Measurements from ENCODE around the gene SCN9A.
"Not testable (repeated sequence)": the region's sequence is repeated elsewhere in the genome, so short reads cannot be mapped to it uniquely, and the experiment has no call there.

The SCN9A gene

DNA sequence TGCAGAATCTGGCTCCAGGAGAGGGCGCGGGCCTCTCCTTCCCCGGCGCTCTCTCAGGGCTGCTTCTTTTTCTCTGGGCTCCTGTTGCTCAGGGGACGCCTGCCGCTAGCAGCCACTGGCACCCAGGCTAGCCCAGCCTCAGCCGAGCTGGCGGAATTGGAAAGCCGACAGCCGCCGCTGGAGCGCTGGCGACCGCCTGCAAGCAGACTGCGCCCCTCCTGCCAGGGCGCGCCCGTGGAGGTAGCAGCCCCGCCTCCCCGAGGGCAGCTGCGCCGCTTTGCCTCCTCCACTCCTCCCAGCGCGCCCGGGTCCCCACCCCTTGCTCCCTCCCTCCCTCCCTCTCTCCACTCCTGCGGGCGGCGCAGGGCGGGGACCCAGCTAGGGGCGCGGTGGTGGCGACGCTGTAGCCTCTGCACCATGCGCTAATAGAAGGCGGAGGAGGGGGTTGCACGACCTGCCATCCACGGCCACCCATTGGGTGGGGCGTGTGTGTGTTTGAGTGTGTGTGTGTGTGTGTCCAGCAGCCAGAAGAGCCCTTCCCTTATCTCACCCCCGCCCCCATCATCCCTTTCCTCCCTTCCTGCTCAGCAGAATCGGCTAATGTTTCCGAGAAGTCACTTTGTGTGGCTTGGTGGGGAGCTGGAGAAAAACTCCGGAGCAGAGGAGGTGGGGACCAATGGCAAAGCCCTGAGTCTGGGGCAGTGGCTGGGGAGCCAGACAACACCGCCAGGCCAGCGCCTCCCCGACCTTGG, at the start of gene SCN9A:
SCN9A (minus strand) TSS at position 209 of the 752 bp plus-strand sequence. CDS start 64,188 bp downstream, outside the sequence.
- DNase-seq = peak; percentile 25

DNA sequence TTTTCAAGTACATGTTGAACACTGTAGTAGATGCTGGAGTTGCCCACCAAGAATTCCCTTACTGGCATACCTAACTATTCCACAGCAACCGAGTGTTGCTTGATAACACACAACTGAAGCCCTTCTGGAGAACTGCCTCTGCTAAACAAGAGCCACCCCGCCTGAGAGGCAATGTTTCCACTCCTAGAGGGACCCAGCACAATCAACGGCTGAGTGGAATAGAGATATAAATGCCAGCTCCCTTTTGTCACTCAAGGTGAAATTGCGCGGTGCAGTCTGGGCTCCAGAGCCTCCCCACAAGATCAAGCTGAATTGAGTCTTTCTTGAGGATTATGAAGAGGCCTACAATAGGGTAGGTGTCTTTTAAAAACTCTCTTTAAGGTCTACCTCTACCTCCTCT, 49.1 kb upstream of the SCN9A start:
- no peak for DNase-seq

DNA sequence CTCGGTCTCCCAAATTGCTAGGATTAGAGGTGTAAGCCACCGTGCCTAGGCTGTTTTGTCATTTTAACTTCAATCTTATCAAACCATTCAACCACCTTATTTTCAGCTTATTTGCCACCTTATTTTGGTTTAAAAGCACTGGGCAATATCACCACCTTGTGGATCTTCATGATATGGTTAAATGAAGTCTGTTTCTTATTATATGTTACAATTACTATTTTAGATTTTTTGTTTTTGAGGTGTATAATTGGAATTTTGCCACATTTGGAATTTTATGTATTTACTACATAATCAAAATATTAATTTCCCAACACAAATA, 43.8 kb upstream of the SCN9A start:
- DNase-seq = no peak

DNA sequence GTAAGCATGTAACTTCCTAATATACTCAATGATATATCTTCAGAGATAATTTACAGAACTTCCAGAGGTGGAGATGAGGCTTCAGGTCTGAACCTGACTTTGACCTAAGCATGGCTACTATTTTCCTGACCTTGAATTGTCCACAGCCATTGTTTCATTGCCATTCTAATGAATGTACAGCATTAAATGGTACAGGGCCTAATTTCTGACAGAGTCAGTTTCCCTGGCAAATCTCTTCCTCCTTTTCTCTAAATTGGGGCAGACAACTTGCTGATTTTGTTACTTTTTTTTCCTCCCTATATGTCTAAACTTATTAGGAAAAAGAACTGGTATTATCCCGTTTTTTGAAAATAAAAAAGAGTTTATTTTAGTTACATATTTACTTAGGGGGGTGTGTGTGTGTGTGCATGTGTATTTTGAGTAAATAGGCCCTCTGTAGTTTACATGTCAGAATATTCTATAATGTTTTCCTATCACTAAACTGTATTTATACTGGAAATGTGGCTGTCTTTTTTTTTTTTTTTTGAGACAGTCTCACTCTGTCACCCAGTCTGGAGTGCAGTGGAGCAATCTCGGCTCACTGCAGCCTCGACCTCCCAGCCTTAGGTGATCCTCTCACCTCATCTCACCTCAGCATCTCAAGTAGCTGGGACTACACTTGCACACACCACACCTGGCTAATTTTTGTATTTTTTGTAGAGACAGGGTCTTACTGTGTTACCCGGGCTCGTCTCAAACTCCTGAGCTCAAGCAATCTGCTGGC, 43.3 kb upstream of the SCN9A start:
- DNase-seq = no peak

DNA sequence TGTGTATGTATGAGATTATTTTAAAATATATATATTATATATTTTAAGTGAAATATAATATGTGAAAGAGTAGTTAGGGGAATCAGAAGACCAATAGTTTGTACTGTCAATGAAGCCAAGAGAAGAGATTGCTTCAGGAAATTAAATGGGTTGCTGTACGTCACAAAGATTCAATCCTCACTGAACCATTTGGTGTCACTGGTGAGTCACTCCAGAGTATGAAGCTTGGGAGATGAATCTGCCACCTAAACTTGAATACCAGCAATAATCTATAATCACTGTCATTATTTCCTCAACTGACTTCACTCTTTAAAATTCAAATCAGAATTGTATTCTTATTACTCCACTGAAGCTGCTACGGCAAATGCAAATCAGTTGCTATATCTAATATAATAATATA, 41.9 kb upstream of the SCN9A start:
- no peak for DNase-seq

DNA sequence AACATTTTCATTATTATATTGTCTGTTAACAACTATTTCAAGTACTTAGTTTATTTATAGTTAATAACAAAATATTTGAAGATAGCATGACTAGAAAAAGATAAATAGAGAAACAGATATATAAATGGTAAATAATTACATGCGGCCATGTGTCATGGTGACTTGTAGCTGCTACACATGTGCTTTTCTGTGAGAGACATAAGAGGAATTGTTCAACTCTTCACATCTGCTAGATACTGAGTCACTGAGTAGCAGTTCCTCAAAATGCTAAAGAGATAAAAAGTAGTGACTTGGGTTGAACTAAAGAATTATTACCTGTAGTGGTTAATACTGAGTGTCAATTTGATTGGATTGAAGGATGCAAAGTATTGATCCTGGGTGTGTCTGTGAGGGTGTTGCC, 37.5 kb upstream of the SCN9A start:
- DNase-seq = no peak

DNA sequence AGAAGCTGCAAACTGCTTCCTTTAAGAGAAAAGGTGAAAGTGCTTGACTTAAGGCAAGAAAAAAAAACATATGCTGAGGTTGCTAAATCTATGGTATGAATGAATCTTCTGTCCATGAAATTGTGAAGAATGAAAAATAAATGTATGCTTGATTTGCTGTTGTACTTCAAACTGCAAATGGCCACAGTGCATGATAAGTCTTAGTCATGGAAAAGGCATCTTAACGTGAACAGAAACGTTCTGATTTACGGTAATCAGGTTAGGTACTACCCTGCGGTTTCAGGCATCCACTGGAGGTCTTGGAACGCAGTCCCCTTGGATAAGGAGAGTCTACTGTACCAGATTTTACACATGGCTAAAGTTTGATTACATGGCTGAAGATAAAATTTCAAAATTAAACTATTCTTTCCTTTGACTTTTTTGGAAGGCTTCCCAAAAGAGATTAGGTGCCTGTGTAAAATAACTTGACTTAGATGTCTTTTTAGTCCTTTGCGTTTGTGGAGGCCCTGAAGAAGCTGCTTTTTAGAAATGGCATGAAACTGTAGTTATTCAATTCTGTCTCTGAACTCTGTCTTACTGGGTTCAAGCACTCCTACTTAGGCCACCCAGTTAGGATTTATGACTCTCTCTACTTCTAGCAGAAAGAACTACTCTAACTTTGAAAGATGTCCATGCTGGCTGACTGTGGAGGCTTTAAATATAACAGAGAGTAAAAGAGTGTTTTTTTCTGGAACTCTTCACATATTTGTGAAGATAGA, 35.9 kb upstream of the SCN9A start:
- DNase-seq = no peak

DNA sequence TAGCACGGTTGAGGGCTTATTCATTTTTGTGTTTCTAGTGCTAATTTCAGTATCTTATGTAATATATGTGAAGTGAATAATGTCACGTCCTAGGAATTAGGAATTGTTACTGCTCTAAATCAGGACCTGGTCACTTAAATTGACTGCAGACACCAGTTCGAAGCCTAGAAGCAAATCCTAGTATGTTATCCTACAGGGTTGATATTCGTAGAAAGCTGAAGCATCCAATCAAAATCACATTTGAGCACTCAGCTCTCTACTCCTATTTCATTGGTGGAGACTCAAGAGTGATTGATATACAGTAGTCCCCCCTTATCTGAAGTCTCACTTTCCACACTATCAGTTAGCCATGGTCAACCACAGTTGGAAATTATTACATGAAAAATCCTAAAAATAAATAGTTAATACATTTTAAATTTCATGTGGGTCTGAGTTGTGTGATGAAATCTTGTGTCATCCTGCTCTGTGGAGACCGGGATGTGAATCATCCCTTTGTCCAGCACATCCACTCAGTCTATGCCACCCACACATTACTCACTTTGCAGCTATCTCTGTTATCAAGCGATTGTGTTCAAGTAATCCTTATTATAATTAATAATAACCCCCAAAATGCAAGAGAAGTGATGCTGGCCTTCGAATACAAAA, 35.2 kb upstream of the SCN9A start:
- DNase-seq = no peak

DNA sequence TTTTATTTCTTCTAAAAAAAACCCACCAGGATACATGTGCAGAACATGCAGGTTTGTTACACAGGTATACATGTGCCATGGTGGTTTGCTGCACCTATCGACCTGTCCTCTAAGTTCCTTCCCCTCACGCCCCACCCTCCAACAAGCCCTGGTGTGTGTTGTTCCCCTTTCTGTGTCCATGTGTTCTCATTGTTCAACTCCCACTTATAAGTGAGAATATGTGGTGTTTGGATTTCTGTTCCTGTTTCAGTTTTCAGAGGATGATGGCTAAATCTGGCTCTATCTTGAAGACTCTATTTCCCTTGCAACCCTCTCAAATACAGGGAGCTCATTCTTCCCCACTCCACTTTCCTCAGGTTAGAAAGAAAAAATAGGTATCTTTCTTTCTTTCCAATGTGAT, 32.0 kb upstream of the SCN9A start:
- DNase-seq = not testable (repeated sequence)

DNA sequence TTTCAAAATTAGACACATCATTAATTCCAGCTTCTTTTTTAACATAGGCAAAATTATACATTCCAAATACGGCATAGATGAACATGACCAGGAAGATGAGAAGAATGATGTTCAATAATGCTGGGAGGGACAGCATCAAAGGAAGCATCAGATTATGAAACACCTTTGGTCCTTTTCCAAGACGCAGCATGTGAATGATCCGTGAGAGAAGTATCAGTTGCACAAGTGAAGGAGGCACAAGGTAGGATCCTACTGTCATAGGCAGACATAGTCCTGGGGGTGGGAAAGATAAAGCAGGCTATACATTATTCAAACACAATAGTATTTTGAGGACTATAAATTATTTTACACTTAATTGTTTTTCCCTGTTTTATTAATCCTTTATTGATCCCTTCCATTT, 30.6 kb upstream of the SCN9A start:
- DNase-seq = no peak

DNA sequence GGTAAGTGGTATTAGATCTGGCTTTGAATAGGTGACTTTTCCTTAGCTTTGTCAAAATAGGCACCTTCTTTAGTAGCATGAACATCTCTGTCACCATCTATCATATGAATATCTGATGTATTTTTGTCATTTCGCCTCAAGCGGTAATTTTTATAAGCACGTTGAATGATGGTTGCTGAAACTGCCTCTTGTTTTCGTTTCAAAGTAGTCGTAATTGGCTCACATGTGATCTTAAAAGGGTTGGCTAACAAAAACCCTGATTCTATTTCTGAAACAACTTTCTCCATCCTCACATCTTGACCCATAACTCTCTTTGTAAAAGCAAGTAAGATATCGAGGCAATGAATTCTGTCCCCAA, 29.8 kb upstream of the SCN9A start:
- no peak for DNase-seq

DNA sequence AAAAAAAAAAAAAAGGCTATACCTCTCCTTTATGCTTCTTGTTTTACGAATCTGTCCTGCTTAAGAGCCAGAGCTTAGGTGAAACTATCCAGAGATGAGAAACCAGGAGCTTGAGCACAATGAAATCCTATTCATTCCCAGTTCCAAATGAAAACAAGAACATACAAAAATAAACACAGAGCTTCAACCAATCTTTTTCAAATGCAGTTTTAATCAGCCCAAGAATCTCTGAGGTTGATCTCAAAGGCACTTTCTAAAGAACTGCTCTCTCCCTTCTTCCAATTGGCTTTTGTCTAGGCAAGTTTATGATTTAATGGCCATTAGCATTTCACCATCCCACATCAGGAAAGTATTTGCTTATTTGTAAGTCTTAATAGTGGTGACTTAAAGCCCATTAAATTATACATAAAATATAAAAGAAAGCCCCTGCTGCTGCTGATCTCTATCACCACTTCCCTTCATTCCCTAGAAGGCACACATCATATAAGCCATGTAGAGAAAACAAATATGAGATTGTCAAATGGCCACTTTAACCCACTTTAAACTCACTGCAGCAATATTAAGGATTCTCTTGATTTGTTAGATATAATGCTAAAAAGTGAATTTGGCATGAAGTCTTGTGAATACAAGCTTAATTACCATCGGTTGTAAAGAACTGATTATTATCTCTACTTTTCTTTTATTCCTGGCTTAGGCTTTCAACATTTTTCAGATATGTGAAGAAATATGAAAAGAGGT, 29.3 kb upstream of the SCN9A start:
- DNase-seq = no peak

DNA sequence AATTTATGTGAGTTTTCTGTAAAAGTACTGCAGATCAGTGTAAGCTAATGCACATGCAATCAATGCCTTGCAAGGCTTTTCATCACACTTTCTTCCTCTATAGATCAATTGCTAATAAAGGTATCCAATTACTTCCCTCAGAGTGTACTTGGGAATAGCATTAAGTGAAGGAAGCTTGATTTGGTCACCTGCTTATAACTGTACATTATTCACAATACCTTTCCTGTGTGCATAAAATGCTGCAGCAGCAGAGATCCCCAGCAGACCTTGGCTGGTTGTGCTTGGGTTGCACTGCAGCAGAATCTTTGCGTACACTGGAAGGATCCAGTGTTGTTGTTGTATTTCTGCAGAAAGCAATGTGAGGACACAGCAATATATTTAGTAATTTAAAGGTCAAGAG, 18.5 kb upstream of the SCN9A start:
- no peak for DNase-seq

DNA sequence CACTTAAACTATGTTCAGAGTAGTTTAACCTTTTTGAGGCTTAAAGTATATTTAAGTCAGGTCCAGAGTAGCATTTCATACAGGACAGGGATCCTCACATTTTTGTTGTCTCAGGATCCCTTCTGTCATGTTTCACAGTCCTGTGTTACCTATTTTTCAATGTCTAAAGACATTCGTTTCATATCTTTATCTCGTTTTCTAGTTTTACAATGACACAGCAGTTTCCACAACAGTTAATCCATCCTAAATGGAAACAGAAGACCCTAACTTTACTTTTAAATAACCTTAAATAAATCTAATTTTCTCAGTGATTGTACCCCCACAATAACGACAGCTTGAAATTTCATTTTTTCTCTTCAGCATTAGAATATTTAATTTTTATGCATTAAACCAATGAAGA, 17.3 kb upstream of the SCN9A start:
- no peak for DNase-seq

DNA sequence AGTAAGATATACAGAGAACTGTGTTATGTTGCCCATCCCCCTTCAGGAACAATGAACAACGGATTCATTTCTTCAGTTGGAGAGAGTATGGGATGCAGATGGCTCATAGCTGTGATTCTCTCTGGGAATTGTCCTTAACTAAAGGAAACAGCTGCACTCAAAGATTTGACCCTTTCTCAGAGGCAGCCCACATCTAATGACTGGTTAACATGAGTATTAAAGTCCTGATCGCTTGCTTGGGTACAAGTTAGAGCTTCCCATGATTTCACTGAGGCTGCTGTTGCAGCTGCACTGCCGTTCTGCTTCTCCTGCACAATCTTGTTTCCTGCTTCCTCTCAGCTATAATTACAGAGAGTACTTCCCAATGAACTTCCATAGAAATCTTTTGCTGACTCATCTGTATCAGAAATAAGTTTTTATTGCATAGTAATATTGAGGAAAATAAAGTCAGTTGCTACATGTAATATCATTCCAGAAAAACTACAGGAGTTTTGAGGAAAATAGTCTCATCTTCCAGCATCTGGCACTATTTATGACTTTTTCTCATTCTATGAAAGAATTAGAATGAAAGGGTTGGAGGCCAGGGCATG, 12.8 kb upstream of the SCN9A start:
- no peak for DNase-seq

DNA sequence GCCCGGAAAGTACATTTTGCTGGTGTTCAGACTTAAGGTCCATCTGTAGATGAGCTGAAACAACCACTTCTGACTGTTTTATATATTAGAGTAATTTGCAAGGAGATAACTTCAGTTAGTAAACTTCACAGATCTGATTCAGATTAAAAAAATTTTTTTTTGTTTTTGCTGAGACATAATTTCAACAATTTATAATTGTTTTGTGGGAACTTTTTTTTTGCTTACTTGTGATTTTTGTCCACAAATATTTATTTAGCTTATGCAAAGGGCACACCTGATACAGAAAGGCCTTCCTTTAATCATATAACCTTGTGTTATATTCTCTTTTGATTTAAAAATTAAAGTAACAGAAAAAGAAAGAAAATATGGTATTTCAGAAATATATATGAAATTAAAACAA, 9.6 kb upstream of the SCN9A start:
- DNase-seq = no peak

DNA sequence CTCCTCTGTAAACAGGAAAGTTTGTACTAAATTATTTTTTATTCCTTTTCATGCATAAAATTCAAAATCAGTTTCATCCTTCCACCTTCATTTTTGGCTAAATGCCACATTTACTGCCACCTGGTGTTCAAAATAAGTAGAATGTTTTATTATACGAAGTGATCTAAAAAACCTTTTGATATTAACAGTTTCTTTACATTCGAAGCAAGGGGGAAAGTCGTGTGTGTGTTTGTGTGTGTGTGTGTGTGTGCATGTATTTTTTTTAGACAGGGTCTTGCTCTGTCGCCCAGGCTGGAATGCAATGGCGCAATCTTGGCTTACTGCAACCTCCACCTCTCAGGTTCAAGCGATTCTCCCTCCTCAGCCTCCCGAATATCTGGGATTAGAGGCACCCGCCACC, 9.0 kb upstream of the SCN9A start:
- no peak for DNase-seq

DNA sequence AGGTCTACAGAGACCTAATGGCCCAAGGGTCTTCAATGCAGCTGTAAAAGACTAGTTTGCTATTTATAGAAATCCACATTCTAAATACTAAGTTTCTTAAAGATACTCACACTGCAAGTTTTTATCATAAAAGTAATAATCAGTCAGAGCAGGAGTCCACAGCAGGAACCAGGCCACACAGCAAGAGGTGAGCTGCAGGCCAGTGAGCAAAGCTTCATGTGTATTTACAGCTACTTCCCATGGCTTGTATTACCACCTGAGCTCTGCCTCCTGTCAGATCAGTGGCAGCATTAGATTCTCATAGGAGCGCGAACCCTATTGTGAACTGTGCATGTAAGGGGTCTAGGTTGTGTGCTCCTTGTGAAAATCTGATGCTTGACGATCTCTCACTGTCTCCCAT, 6.7 kb upstream of the SCN9A start:
- no peak for DNase-seq

DNA sequence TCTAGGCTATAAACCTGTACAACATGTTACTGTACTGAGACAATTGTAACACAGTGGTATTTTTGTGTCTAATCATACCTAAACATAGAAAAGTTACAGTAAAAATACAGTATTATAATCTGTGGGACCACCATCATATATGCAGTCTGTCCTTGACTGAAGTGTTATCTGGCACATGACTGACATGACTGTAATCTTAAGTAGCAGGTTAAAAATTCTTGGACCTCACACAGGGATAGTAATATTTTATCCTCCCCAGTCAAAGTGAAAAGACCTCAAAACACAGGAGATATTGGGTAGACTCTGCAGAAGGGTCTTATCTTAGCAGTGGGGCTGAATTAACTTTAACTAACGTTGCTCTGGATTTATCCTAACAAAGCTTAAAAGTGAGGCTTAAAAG, 4.9 kb upstream of the SCN9A start:
- no peak for DNase-seq

DNA sequence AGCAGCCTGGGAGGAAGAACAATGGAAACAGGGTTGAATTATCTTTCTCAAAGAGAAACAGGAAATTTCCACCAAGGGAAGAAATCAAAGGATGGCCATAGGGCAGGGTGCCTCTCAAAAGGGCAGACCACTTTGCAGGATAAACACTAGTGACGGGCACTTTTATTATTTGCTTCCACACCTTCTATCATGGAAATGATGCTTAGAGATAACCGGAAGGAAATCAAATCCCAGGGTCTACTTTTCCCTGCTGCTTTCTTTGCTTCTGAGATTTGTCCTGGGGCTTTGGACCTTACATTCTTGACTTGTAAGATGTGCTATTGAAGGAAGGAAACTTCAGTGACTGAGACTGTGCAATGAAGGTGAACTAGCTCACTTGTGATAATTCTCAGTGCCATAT, 1.1 kb upstream of the SCN9A start:
- no peak for DNase-seq

DNA sequence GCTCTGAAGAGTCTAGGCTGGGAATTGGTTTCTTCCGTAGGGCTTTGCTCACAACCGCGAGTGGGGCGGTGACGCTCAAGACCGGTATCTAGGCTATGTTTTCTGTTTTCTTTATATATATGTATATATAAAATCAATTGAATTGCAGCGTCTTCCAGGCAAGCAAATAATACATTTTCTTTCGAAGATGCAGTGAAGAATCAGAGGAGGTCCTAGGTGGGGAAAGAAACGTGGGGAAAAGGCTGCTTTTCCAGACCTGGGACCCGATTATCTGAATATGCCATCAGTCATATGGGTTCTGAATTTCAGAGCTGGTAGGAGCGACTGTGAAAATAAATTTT, 714 bp upstream of the SCN9A start:
- DNase-seq = no peak

DNA sequence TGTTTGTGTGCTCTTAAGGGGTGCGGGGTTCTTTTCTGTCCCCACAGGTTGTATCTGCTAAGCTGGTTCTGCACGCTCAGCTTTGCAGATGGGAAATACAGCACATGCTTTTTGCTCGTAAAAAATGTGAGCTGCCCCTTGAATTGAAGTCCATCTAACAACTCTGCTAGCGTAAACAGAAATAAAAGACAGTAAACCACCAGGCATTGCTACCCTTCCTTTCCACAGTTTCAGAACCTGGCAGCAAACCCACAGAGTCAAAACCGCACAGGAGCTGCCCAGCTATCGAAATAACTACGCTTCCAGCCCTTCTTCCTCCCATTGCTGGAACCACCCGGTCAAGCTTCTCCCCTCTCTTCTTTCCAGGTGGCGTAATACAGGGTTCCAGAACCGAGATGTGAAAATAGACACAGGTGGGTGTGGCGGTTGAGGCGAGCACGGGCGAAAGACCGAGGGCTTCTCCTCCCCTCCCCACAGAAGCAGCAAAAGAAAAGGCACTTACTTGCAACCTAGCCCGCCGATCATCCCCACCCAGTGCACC, 479 bp downstream of the SCN9A start:
- DNase-seq = no peak
